NCI-H226 (cell line): ENCODE results near the gene SH3PXD2A.
A peak's percentile ranks its signal among the peaks of the same experiment; 100 is the strongest.

ENCODE experiments used
- DNase-seq: peaks from one replicate; pipeline ENCODE4 v3.0.0-alpha.2; 2015

SH3PXD2A gene

DNA sequence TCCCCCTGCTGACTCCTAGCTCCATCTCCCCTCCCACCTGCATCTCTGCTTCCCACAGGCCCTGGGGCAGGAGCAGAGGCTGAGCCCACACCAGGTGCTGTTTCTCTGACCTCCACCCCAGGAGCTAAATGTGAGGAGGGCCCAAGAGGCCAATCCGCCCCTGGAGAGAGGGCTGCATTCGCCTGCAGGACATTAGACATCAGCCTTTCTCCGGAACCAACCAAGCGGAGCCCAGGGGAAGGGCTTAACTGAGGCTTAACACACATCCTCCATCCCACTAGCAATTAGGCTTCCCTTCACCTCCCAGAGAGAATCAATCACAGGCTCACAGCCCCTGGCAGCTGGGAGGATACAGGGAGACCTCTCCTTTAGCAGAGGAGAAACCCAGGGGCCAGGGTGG lies 50.5 kb downstream of the SH3PXD2A start:
- DNase-seq: no peak

GRCh38 chr10:103803941-103804340 lies 51.4 kb downstream of the SH3PXD2A start:
- DNase-seq: no peak

- no peak for DNase-seq
These were observed 52.6 kb downstream of the SH3PXD2A start for GRCh38 chr10:103802637-103803353.

- no peak for DNase-seq
These were observed 53.3 kb downstream of the SH3PXD2A start for GRCh38 chr10:103802081-103802480.

- DNase-seq: no peak
These were observed 54.4 kb downstream of the SH3PXD2A start for GRCh38 chr10:103800789-103801540.

DNA sequence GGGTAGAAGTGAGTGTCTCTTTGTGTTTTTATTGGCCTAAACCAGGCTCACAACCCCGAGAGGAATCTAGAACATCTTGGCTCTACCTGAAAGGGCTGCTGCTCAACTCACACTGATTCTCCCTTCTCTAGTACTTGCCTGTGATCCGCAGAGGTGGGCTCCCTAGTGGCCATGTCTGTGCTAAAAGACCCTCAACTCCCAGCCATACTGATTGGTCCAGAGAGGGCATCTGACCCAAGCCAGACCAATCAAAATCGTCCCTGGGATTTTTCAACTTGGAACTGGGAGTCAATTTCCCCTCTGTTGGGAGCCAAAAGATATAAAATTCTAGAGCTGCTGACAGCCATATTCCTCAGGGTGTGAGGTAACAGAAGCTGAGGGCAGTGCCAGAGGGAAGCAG lies 55.3 kb downstream of the SH3PXD2A start:
- DNase-seq: no peak

GRCh38 chr10:103799341-103799740 lies 56.0 kb downstream of the SH3PXD2A start:
- DNase-seq: no peak

DNA sequence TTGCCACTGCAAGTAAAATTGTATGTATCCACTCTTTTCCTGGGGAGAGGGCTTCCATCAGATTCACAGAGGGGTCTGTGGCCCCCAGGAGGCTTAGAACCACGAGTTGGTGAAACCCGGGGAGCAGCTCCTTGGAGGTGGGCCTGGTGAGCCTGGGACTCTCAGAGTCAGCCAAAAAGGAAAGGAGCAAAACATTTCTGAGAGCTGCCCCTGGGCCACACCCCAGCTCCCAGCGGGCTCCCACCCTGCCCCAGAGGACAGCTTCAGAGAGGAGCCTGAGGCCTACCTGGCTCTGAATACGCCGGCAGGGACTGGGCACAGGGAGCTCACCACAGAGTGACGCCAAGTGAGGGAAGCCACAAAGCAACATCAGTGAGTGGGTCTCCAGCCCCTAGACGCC lies 56.9 kb downstream of the SH3PXD2A start:
- no peak for DNase-seq

DNA sequence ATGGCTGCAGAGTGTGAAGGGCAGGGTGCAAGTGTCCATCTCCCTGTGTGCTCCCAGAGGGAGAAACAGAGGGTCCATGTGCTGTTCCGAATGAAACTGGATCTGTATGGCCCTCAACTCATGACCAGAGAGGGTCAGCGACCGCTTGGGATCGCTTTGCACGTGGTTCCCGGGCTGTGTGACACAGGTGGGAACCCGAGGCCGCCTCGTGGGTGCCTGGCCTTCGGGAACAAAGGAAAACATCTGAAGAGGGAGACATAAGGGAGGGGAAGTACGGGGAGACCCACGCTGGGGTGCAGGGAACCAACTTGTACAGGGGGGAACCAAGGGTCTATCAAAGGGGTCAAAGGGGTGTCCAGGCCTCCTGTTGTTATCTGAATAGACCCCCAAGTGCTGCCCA lies 57.5 kb downstream of the SH3PXD2A start:
- no peak for DNase-seq

DNA sequence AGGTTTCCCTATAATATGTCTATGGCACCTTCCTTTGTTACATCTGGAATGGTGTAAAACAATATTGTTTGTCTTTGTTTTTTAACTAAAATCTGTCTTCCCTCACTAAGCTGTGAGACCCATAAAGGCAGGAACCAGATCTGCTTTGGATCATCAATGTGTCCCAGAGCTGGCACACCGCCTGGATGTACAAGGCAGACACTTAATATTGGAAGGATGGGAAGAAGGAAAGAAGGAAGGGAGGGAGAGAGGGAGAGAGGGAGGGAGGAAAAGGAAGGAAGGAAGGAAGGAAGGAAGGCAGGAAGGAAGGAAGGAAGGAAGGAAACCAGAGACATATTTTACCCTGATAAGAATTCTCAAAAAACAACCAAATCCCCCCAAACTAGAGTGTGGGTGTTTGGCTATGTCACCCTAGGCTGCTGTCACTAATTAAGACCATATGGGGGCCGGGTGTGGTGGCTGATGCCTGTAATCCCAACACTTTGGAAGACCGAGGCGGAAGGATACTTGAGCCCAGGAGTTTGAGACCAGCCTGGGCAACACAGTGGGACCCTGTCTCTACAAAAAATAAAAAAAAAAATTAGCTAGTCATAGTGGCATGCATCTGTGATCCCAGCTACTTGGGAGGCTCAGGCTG lies 59.6 kb downstream of the SH3PXD2A start:
- DNase-seq: no peak

DNA sequence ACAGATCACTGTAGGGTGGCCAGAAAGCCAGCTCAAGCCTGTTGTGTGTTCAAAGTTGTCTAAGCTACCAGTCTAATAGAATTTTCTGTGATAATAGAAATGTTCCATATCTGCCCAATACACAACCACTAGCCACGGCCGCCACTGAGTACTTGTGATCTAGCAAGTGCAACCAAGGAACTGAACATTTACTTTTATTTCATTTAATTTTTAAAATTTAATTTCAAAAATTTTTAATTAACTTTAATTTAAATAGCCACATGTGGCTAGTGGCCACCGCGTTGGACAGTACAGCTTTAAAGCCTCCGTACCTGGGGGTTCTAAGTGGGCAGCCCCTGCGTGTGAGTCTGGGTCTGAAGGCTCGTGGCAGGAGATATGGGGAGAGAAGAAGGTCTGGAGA lies 60.4 kb downstream of the SH3PXD2A start:
- no peak for DNase-seq

- DNase-seq: no peak
These were observed 61.2 kb downstream of the SH3PXD2A start for GRCh38 chr10:103793920-103794883.

DNA sequence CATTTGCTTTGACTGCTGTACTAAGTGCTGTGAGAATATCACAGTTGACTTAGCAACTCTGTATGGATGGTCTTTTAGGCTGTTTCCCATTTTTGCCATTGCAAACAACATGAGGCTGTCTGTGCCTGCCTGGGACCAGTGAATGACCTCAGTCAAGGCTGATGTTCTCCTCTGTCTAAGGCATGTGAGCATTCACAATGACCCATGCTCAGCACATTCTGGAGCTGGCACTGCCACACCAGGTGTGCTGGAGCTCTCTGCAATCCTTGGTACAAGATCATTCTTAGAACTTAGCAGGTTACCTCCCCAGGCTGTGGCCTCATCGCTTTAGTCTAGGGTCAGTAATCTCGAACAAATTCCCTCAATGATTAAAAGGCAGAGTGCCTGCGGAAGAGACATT lies 61.9 kb downstream of the SH3PXD2A start:
- no peak for DNase-seq

DNA sequence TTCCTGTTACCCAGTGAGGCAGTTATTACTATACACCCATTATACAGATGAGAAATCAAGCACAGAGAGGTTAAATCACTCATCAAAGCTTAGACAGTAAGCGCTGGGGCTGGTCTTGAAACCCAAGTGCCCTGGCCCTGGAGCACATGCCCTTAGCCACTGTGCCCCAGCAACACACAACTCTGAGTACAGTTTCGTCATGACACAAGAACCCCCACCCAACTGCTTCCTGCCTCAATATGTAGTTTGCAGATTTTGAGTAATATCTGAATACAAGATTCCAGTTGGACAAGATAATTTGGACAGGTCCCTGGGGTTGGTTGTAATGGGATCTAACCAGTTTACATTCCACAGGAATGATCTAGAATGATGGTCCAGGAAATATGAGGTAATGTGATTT lies 62.8 kb downstream of the SH3PXD2A start:
- peak; percentile 54 for DNase-seq

DNA sequence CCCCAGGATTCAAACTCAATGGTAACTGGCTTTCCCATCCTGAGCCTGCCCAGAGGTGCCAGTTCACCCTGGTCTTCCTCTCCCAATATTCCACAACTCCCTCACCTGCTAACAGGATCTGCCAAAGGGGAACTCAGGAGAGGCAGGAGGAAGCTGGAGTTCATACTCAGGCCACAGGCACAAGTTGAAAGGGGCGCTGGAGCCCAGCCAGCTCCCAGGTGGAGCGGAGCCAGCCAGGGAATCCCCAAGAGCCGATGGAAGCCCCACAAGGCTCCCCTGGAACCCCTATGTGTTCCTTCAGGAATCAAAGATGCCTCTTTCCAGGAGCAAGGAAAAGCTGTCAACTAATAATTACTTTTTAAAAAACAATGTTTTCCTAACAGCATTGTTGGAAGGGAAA lies 63.5 kb downstream of the SH3PXD2A start:
- no peak for DNase-seq

GRCh38 chr10:103791291-103791690 lies 64.1 kb downstream of the SH3PXD2A start:
- no peak for DNase-seq

- no peak for DNase-seq
These were observed 64.8 kb downstream of the SH3PXD2A start for GRCh38 chr10:103790580-103790979.

DNA sequence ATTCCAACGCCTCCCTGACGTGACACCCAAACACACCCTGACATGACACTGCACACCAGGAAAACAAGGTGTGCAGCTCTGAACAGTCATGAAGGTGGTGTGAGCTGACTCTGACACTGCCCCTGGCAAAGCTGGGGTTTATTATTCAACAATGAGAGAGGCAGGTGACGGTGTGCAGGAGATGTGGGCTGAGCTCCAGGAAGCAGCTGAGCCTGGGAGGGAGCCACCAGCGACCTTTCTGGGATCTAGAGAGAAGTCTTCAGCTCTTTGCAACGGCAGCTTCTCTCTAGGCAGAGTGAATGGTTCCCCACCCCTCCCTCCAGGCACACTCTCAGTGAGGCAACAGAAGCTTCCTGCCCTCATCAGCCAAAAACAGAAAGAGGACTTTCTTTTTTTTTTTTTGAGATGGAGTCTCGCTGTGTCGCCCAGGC lies 65.6 kb downstream of the SH3PXD2A start:
- DNase-seq: no peak

DNA sequence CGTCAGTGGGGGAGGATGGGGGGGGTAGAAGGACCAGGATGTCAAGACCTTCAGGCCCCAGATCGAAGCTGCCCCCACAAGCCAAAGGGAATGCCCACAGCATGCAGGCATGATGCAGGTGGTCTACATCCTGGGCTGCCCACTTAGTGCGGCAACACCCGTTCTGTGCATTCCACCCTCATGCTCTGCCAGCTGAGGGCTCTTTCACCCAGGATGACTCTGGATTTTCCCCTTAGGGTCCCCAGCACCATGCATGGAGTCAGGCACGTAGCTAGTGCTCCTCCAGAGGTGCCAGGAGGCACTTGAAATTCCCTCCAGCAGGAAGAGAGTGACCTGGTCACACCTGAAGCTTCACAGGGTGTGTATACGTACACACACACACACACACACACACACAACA lies 66.2 kb downstream of the SH3PXD2A start:
- DNase-seq: no peak

DNA sequence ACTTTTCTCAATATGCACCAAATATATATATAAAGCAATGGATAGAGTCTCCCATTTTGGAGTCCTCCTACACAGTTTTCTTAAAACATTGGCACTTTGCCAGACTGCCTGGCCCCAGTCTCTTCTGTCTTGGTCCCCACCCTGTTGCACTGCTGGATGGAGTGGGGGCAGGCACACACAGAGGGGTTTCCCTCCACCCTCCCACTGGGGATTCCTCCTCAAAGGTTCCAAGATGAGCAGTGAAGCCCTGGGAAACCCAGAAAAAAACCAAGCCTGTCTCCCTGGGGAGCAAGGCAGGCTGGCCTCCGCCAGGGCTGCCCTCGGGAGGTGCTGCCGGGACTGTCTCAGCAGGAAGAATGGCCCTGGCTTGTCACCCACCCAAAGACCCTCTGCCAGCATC lies 68.0 kb downstream of the SH3PXD2A start:
- DNase-seq: no peak

DNA sequence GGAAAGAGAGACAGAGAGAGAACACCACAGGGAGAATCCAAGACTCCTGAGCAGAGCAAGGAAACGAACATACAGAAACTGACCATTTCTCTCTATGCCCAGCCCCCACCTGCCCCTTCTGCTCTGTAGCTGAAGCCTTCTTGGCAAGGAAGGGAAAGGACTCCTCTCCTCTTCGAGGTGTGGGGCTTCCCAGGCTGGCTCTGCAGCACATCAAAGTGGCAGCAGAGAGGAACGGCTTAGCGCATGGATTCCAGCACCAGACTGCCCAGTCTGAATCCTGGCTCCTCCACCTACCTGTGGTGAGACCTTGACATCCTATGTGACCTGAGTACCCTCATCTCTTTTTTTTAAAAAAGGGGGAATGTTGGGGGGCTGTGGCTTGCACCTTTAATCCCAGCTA lies 69.4 kb downstream of the SH3PXD2A start:
- no peak for DNase-seq

DNA sequence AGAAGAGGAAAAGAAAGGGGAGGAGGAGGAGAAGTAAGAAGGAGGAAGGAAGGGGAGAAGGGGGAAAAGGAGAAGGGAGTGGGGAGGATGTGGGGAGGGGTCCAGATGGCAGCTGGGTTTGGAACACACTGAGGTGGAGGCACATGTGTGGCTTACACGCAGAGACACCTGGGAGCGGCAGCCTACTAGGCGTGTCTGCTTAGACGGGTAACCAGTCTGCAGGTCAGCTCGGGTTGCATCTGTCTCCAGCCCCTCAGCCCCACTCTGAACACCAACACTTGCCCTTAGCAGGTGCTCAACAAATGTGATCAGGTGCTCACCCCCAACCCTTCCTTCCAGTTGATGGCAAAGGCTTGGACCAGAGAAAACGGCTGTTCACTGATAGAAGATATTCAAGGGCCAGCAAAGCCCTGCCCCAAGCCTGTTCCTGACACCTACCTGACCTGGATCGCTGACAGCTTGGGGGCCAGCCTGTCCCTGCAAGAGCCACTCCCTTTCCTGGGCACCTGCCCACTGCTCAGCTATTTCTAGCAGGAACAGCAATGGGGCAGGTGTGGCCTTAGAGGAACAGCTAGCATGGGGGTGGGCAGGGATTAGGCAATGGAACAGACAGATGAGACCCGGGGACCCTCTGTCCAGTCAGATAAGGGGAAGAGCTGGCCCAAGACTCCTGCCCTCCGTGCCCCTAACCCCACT lies 70.5 kb downstream of the SH3PXD2A start:
- no peak for DNase-seq
